Measurements from ENCODE around the gene USP48.

The USP48 gene

DNA sequence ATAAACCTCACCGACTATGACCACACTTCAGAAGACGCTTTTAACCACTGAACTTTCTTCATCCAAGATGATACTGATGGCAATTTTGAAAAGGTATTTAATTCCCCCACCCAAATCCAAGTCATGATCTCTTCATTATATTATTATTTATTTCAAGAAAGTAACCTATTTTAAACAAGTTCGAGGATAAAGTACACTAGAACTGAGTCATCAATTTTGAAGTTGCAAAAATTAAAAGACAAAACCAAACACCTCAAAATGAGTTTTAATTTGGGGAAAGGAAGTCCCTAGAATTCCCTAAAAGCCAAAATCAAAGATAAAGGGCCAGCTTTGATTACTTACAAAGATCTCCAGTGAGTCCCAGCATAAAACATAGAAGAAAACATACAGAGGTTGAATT is 58.4 kb downstream of the USP48 start:
- peaks cover 52% of the 10 kb centered on the region for H3K36me3 Mint-ChIP-seq
- no peaks in the 10 kb centered on the region for H3K4me1 Mint-ChIP-seq
- DNase-seq: no peak
- H3K27ac Mint-ChIP-seq: no peak overlapping the region
- CTCF ChIA-PET: no interaction called here
- H3K27me3 Mint-ChIP-seq: no peaks in the 10 kb centered on the region
- H3K9me3 Mint-ChIP-seq: no peaks in the 10 kb centered on the region
- H3K4me3 Mint-ChIP-seq: no peak overlapping the region

DNA sequence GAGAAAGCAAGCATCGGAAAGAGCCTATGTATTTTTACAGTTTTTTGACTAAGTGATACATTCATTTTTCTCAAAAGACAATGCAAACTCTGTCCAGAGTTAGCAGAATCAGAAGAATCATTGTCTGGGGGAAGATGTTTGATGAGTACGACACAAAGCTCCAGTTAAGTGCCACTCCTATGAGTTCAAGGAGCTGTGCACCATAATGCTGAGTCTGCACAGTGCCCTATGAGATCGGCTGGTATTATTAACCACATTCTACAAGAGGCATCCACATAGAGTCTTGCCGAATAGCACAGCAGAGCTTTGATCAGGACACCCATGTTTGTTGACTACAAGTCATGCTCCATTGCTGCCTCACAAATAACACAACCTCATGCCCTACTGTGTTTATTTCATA is 58.9 kb downstream of the USP48 start:
- H3K27me3 Mint-ChIP-seq: no peaks in the 10 kb centered on the region
- H3K4me3 Mint-ChIP-seq: no peak overlapping the region
- peaks cover 52% of the 10 kb centered on the region for H3K36me3 Mint-ChIP-seq
- H3K9me3 Mint-ChIP-seq: no peaks in the 10 kb centered on the region
- CTCF ChIA-PET: no interaction called here
- no peaks in the 10 kb centered on the region for H3K4me1 Mint-ChIP-seq
- H3K27ac Mint-ChIP-seq: no peak overlapping the region
- no peak for DNase-seq

DNA sequence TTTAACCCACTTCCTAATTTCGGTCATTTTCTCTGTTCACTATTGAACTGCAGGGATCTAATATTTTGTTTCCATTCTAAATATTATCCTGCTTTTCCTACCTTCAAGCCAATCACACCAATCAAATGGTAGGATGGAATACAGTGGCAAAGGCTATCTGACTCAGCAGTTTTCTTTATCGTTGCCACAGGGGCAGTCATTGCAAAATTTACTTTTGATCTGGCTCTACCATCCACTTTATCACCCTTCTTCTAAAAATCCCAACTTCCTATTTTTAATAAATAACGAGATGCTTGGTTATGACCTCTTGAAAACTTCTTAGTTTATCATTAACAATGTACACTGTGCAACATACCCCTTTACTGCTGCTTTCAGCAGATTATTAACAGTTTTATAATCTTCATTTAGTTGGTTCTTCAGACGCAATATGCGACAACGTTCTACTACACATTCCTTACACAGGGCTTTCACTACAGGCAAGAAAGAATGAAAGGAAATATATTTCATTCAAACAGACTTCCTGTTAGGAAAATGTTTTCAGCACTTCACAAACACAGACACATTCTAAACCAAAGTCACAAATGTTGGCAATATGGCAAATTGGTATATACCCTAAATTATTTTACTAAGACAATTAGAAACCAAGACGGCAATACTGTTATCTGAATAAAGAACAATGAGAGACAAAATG is 61.5 kb downstream of the USP48 start:
- Mint-ChIP-seq H3K4me1 (no peaks in the 10 kb centered on the region), H3K9me3 (no peaks in the 10 kb centered on the region), H3K4me3 (no peak overlapping the region), H3K36me3 (peaks cover 55% of the 10 kb centered on the region), H3K27me3 (no peaks in the 10 kb centered on the region), H3K27ac (peak overlapping the region; percentile 15)
- CTCF ChIA-PET: no interaction called here
- no peak for DNase-seq

DNA sequence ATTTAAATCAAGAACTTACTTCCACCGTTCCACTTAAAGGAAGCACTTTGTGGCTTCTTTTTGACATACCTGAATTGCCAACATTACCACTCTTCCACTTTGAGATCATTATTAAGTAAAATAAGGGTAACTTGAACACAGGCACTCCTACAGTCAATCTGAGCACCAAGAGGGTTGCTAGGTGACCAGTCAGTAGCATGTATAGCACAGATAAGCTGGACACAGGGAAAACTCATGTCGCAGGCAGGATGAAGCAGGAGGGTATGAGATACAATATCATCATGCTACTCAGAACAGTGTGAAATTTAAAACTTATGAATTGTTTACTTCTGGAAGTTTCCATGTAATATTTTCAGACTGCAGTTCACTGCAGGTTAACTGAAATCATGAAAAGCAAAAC is 66.8 kb downstream of the USP48 start:
- H3K27ac Mint-ChIP-seq: peak overlapping the region; percentile 3
- CTCF ChIA-PET: no interaction called here
- no peaks in the 10 kb centered on the region for H3K4me1 Mint-ChIP-seq
- H3K27me3 Mint-ChIP-seq: no peaks in the 10 kb centered on the region
- DNase-seq: no peak
- peaks cover 45% of the 10 kb centered on the region for H3K36me3 Mint-ChIP-seq
- no peak overlapping the region for H3K4me3 Mint-ChIP-seq
- H3K9me3 Mint-ChIP-seq: no peaks in the 10 kb centered on the region

DNA sequence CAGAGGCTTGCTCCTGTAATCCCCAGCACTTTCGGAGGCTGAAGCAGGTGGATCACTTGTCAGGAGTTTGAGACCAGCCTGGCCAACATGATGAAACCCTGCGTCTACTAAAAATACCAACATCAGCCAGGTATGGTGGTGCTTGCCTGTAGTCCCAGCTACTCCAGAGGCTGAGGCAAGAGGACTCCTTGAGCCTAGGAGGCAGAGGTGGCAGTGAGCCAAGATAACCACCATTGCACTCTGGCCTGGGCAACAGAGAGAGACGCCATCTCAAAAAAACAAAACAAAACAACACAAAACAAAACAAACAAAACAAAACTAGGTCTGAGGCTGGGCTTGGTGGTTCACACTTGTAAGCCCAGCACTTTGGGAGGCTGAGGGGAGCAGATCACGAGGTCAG is 75.1 kb downstream of the USP48 start:
- no peak overlapping the region for H3K27ac Mint-ChIP-seq
- no peak for DNase-seq
- peaks cover 38% of the 10 kb centered on the region for H3K36me3 Mint-ChIP-seq
- no peaks in the 10 kb centered on the region for H3K9me3 Mint-ChIP-seq
- no peaks in the 10 kb centered on the region for H3K27me3 Mint-ChIP-seq
- CTCF ChIA-PET: interaction anchor here (1.6 kb wide), 1 partner anchor 21 kb away, joined by 4 read pairs; no protein-coding TSS in a partner anchor
- H3K4me1 Mint-ChIP-seq: peaks cover 17% of the 10 kb centered on the region
- H3K4me3 Mint-ChIP-seq: no peak overlapping the region

DNA sequence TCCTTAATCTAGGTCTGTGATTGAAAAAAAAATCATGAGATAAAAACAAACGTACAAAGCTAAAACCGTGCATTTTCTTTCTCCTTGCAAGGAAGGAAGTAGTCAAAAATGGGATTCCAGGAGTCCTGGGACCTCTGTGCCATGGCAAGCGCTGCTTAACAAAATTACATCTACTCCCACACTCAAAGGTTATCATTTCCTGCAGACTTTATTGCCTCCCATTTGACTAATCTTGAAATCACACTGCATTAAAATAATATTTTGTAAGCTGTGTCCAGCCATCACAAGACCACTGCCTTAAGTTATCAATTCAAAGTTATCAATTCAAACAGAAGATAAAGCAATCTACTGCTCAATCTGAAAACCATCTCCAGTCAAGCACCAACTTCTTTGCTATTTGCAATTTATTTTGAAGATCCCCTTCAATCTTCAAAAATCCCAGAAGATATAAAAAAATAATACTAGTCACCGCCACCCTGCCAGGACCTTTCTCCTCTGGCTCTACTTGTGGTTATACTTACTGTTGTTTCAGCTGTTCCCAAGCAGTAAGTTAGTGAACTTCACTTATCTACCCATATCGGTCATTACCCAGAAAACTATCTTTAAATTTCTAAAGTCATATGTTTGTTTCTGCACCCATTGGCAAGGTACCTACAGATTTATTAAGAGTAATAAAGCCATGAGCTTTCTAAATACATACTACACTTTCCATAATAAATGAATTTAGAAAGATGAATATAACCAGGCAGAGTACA is 75.7 kb downstream of the USP48 start:
- Mint-ChIP-seq H3K27me3 (no peaks in the 10 kb centered on the region), H3K4me3 (no peak overlapping the region), H3K4me1 (peaks cover 17% of the 10 kb centered on the region), H3K27ac (no peak overlapping the region), H3K9me3 (no peaks in the 10 kb centered on the region), H3K36me3 (peaks cover 42% of the 10 kb centered on the region)
- DNase-seq: no peak
- CTCF ChIA-PET: interaction anchor here (0.9 to 1.6 kb wide), 2 partner anchors 21 to 75 kb away, joined by 3 to 4 read pairs; no protein-coding TSS in a partner anchor

DNA sequence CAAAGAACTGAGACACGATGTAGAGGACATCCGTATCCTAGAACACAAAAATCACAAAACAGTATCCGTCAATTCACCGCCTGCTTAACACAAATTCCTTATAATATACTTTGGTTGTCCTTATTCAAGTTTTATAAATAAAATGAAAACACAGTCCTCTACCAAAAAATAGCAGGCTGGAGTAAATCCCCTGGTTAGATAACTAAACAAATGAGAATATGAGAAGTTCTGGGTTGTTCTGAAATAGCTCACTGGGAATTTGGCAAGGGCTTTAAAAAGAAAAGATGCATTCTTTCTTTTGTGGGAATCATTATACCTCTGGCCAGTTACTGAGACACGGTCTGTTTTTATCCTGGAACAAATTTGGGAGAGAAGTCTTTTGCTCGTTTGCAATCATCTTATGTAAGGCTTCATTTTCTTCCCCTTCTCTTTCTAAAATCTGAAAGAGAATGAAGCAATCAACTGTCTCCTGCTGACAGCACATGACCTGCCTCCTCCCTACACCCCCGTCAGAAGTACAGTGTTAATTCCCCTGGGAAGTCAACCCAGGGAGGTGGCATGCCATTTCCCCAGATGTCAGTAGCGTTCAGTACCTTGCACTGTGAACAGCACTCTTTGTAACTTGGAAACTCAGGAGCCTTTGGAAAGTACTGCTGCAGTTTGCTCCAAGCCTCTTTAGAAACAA is 76.7 kb downstream of the USP48 start:
- no peak for DNase-seq
- Mint-ChIP-seq H3K27me3 (no peaks in the 10 kb centered on the region), H3K4me1 (peaks cover 17% of the 10 kb centered on the region), H3K36me3 (peaks cover 40% of the 10 kb centered on the region), H3K27ac (no peak overlapping the region), H3K4me3 (no peak overlapping the region), H3K9me3 (no peaks in the 10 kb centered on the region)
- CTCF ChIA-PET: interaction anchor here (1.6 kb wide), 1 partner anchor 22 kb away, joined by 4 read pairs; no protein-coding TSS in a partner anchor

DNA sequence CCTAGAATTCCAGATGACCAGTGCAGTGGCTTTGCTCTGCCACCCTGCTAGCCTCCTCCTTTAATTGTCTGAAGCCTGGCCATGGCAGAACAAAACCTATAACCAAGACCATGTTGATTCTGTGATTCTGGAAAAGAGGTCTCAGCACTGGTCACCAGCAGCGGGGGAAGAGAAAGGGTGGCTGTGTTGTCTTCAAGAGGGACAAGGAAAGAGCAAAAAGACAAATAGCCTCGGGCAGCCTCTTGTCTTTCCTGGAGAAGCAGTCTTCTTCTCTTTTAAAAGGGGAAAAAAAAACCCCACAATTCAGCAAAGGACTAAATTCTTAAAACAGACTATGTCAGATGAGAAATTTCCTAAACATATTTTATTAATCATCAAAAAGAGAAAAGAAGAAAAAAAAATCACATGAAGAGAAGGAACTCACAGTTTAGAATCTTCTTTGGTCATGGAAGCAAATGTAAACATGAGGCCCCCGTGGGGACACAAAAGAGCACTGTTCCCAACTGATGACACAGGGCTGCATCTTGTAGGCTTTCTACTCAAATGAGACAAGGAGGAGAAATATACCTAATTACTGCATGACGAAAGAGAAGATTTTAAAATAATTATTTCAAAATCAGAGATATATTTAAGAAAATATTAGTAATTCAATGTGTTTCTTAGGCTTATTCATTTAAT is 77.5 kb downstream of the USP48 start:
- DNase-seq: no peak
- CTCF ChIA-PET: no interaction called here
- Mint-ChIP-seq H3K4me3 (no peak overlapping the region), H3K9me3 (no peaks in the 10 kb centered on the region), H3K27me3 (no peaks in the 10 kb centered on the region), H3K27ac (no peak overlapping the region), H3K4me1 (peaks cover 20% of the 10 kb centered on the region), H3K36me3 (peaks cover 42% of the 10 kb centered on the region)

DNA sequence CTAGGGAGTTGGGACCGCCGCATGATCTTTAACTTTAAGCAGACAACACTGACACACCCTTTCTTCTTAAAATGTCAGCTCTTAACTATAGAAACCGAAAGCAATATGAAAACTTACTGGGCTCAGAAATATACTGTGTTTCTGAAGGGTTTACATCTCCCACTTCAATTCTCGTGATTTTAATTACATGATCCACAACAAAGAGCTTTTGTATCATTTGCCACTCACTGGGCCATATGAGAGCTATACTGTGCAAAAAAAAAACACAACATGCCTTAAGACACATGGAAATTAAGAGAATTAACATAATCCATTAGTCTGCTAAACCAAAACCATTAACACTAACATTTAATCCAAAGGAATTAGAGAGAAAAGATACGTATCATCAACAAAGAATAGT is 78.8 kb downstream of the USP48 start:
- H3K4me3 Mint-ChIP-seq: no peak overlapping the region
- H3K9me3 Mint-ChIP-seq: no peaks in the 10 kb centered on the region
- H3K27ac Mint-ChIP-seq: no peak overlapping the region
- peaks cover 25% of the 10 kb centered on the region for H3K4me1 Mint-ChIP-seq
- no peaks in the 10 kb centered on the region for H3K27me3 Mint-ChIP-seq
- H3K36me3 Mint-ChIP-seq: peaks cover 47% of the 10 kb centered on the region
- CTCF ChIA-PET: interaction anchor here (0.9 to 2.1 kb wide), 5 partner anchors 10 to 1000 kb away, joined by 3 to 11 read pairs (median 3); no protein-coding TSS in a partner anchor
- no peak for DNase-seq

DNA sequence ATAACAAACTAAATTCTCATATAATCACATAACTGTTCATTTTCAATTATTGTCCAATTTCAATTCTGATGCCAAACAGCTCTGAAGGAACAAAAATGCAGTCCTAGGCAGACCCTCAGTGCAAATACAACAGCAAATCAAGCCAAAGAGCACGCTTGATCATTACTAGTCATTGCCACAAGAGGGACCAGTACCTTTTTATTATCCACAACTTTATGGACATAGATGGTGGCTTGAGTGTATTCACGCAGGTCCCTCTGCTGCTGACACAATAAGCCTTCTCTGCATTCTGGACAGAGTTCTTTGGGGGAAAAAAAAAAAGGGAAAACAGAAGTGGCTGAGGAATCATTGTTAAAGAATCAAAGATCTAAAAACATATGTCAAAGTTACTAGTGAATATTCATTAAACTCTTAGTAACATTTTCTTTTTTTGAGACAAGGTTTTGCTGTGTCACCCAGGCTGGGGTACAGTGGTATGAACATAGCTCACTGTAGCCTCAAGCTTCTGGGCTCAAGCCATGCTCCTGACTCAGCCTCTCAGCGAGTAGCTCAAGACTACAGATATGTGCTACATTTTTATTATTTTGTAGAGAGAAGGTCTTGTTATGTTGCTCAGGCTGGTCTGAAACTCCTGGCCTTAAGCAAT is 79.5 kb downstream of the USP48 start:
- DNase-seq: no peak
- Mint-ChIP-seq H3K27ac (peak overlapping the region; percentile 65), H3K4me3 (no peak overlapping the region), H3K4me1 (peaks cover 25% of the 10 kb centered on the region), H3K27me3 (no peaks in the 10 kb centered on the region), H3K36me3 (peaks cover 48% of the 10 kb centered on the region), H3K9me3 (no peaks in the 10 kb centered on the region)
- CTCF ChIA-PET: interaction anchor here (0.9 to 2.1 kb wide), 6 partner anchors 11 to 1001 kb away, joined by 3 to 11 read pairs (median 3); no protein-coding TSS in a partner anchor

DNA sequence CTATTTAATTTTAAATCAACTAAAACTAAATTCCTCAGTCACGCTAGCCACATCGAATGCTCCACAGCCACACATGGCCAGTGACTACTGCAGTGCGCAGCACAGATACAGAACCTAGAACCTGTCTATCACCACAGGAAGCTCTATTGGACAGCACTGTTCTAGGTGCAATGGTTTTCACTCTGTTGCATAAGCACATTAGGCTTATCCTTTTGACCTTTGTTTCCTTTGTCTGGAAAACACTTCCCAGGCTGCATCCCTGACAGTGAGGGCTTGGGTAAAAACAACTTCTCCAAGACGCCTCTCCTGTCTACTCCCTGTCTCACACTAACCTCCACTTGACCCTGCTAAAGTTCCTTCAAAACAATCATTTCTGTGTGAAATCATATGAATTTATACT is 80.2 kb downstream of the USP48 start:
- Mint-ChIP-seq H3K36me3 (peaks cover 52% of the 10 kb centered on the region), H3K4me1 (peaks cover 29% of the 10 kb centered on the region), H3K27me3 (no peaks in the 10 kb centered on the region), H3K27ac (no peak overlapping the region), H3K9me3 (no peaks in the 10 kb centered on the region), H3K4me3 (no peak overlapping the region)
- DNase-seq: no peak
- CTCF ChIA-PET: interaction anchor here (0.6 to 2.1 kb wide), 4 partner anchors 16 to 1002 kb away, joined by 3 to 11 read pairs (median 4); no protein-coding TSS in a partner anchor

DNA sequence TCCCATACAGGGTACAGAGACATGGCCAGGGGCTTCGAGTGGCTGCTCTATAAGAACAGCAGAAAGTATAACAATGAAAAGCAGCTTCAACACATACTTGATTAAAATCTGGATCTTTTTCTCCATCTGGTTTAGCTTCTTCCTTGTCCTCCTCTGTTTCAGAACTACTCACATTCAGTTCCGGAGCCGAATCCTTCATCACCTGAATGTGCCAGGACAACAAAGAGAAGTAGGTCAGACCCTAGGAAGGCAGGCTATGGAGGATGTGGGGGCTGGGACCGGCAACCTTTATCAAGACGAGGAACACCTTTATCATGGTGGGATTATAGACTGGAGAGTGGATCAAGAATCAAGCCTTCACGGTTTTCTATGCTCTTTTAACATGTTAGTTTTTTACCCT is 81.5 kb downstream of the USP48 start:
- H3K27me3 Mint-ChIP-seq: no peaks in the 10 kb centered on the region
- H3K9me3 Mint-ChIP-seq: no peaks in the 10 kb centered on the region
- H3K4me1 Mint-ChIP-seq: peaks cover 29% of the 10 kb centered on the region
- CTCF ChIA-PET: interaction anchor here (0.8 kb wide), 1 partner anchor 262 kb away, joined by 3 read pairs; no protein-coding TSS in a partner anchor
- H3K36me3 Mint-ChIP-seq: peaks cover 48% of the 10 kb centered on the region
- no peak overlapping the region for H3K4me3 Mint-ChIP-seq
- no peak for DNase-seq
- no peak overlapping the region for H3K27ac Mint-ChIP-seq

DNA sequence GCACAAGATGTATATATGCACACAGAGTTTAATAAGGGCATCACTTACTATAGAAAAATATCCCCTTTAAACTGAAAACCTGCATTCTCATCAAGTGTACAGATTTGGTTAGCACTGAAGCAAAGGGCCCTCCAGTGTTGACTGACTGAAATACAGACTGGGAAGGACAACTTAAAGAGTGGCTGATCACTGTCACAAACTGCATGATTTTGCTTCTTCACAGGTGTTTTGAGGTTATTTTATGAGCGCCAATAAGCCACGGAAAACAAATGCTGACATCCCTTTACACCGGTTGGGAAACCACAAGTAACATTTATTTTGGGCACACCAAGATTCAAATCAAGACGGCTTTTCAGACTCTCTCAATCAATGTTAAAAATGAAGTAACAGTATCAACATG is 82.9 kb downstream of the USP48 start:
- CTCF ChIA-PET: interaction anchor here (1.1 kb wide), 1 partner anchor 82 kb away, joined by 4 read pairs; no protein-coding TSS in a partner anchor
- Mint-ChIP-seq H3K27me3 (no peaks in the 10 kb centered on the region), H3K36me3 (peaks cover 45% of the 10 kb centered on the region), H3K4me3 (no peak overlapping the region), H3K27ac (peak overlapping the region; percentile 50), H3K9me3 (no peaks in the 10 kb centered on the region), H3K4me1 (peaks cover 26% of the 10 kb centered on the region)
- DNase-seq: no peak
